ENCODE measurements around the gene ATP1A4. TPM values are rescaled to one million over a fixed set of nuclear protein-coding genes. Genes with fewer than 3 reads are reported as not detected.
"Not testable (repeated sequence)": the region's sequence is repeated elsewhere in the genome, so short reads cannot be mapped to it uniquely, and the experiment has no call there.

ATP1A4 gene
- total and polyA plus RNA-seq, 7 donors, result 0.03 to 2.0 (median 0.26) TPM

GRCh38 chr1:160105155-160105554 is 46.2 kb upstream of the ATP1A4 start:
- DNase-seq (peak in 1 of 2 donors; percentile 3), ATAC-seq (no peak)
- Histone ChIP-seq H3K9me3 (no peaks in the 10 kb centered on the region), H3K4me3 (no peak overlapping the region), H3K4me1 (peaks cover 18% of the 10 kb centered on the region), H3K36me3 (ENCODE audit: insufficient read depth in 1 of 2, low read depth in 1 of 2) (no peaks in the 10 kb centered on the region), H3K27me3 (ENCODE audit: insufficient read depth in 3 of 3, low read length in 2 of 3) (no peaks in the 10 kb centered on the region), H3K27ac (no peak overlapping the region)
- TF ChIP-seq, protein P1, sequence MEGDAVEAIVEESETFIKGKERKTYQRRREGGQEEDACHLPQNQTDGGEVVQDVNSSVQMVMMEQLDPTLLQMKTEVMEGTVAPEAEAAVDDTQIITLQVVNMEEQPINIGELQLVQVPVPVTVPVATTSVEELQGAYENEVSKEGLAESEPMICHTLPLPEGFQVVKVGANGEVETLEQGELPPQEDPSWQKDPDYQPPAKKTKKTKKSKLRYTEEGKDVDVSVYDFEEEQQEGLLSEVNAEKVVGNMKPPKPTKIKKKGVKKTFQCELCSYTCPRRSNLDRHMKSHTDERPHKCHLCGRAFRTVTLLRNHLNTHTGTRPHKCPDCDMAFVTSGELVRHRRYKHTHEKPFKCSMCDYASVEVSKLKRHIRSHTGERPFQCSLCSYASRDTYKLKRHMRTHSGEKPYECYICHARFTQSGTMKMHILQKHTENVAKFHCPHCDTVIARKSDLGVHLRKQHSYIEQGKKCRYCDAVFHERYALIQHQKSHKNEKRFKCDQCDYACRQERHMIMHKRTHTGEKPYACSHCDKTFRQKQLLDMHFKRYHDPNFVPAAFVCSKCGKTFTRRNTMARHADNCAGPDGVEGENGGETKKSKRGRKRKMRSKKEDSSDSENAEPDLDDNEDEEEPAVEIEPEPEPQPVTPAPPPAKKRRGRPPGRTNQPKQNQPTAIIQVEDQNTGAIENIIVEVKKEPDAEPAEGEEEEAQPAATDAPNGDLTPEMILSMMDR (IDR thresholded peaks at IDR 0.05), result no peak
- intact Hi-C loops (cut with DNase I), result no loop called here
- 94 to 97% (median 95%) methylated on average over 5 of the region's 5 CpGs for WGBS, 3 donors

- TF ChIP-seq, protein P1 (IDR thresholded peaks at IDR 0.05), result no peak
- no peak overlapping the region for H3K27ac ChIP-seq
- no peaks in the 10 kb centered on the region for H3K27me3 ChIP-seq (ENCODE audit: insufficient read depth in 3 of 3, low read length in 2 of 3)
- WGBS, 3 donors, result 93 to 100% (median 96%) methylated on average over 1 of the region's 1 CpG
- no peaks in the 10 kb centered on the region for H3K36me3 ChIP-seq (ENCODE audit: insufficient read depth in 1 of 2, low read depth in 1 of 2)
- peaks cover 11% of the 10 kb centered on the region for H3K4me1 ChIP-seq
- H3K9me3 ChIP-seq, result no peaks in the 10 kb centered on the region
- H3K4me3 ChIP-seq, result no peak overlapping the region
- intact Hi-C loops (cut with DNase I), result no loop called here
- DNase-seq (peak in 1 of 2 donors; percentile 1), ATAC-seq (no peak)
Observed at GRCh38 chr1:160107512-160107911, 43.9 kb upstream of the ATP1A4 start.

GRCh38 chr1:160108888-160109662 is 42.3 kb upstream of the ATP1A4 start:
- intact Hi-C loops (cut with DNase I), result no loop called here
- no peak overlapping the region for H3K27ac ChIP-seq

GRCh38 chr1:160109686-160110085 is 41.7 kb upstream of the ATP1A4 start:
- Histone ChIP-seq H3K27ac (no peak overlapping the region), H3K4me1 (peaks cover 29% of the 10 kb centered on the region), H3K4me3 (no peak overlapping the region), H3K9me3 (no peaks in the 10 kb centered on the region), H3K27me3 (ENCODE audit: insufficient read depth in 3 of 3, low read length in 2 of 3) (no peaks in the 10 kb centered on the region), H3K36me3 (ENCODE audit: insufficient read depth in 1 of 2, low read depth in 1 of 2) (no peaks in the 10 kb centered on the region)
- no peak for DNase-seq
- TF ChIP-seq, protein P1 (IDR thresholded peaks at IDR 0.05), result no peak
- ATAC-seq, result no peak
- intact Hi-C loops (cut with DNase I), result loop anchor here in 1 of 2 donors (5.0 kb wide), 1 partner anchor 63 kb away; no protein-coding TSS in a partner anchor
- WGBS, 3 donors, result 58 to 67% (median 65%) methylated on average over 4 of the region's 4 CpGs

More at GRCh38 chr1:160108888-160109662, 42.3 kb upstream of the ATP1A4 start:
- no peak for DNase-seq
- Histone ChIP-seq H3K9me3 (no peaks in the 10 kb centered on the region), H3K27me3 (ENCODE audit: insufficient read depth in 3 of 3, low read length in 2 of 3) (no peaks in the 10 kb centered on the region), H3K4me1 (peaks cover 23% of the 10 kb centered on the region), H3K4me3 (no peak overlapping the region), H3K36me3 (ENCODE audit: insufficient read depth in 1 of 2, low read depth in 1 of 2) (no peaks in the 10 kb centered on the region)
- WGBS, 3 donors, result 44 to 50% (median 47%) methylated on average over 6 of the region's 6 CpGs
- no peak for ATAC-seq
- TF ChIP-seq, protein P1 (IDR thresholded peaks at IDR 0.05), result peak; percentile 42

DNA sequence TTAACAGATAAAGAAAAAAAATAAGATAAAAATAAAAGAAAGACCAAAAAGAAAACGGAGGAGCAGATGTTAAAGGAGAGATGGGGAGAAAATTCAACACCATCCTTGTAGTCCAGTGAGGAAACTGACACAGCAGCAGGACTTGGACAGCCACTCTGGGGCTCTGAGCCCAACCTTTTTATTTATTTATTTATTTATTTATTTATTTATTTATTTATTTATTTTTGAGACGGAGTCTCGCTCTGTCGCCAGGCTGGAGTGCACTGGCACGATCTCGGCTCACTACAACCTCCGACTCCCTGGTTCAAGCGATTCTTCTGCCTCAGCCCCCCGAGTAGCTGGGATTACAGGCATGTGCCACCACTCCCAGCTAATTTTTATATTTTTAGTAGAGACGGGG is 39.9 kb upstream of the ATP1A4 start:
- H3K4me3 ChIP-seq; DNase-seq; H3K36me3 ChIP-seq (ENCODE audit: insufficient read depth in 1 of 2, low read depth in 1 of 2); H3K9me3 ChIP-seq; ATAC-seq; H3K27me3 ChIP-seq (ENCODE audit: insufficient read depth in 3 of 3, low read length in 2 of 3): not testable (repeated sequence)
- intact Hi-C loops (cut with DNase I), result loop anchor here in 1 of 2 donors (5.0 kb wide), 1 partner anchor 61 kb away; no protein-coding TSS in a partner anchor
- peaks cover 35% of the 10 kb centered on the region for H3K4me1 ChIP-seq
- 71 to 88% (median 71%) methylated on average over 10 of the region's 10 CpGs for WGBS, 3 donors
- peak overlapping the region; percentile 46 for H3K27ac ChIP-seq

Data from psoas muscle (tissue), 8 donors.